ENCODE measurements around the gene XPNPEP1.

Gene XPNPEP1

GRCh38 chr10:109961174-109962001 lies 38.1 kb upstream of the XPNPEP1 start:
- POLR2A ChIA-PET: no interaction called here
- no peak overlapping the region for H3K4me3 ChIP-seq (ENCODE audit: low read depth, low read length)
- CTCF ChIA-PET: interaction anchor here (1.1 to 11.4 kb wide), 5 partner anchors 11 to 26 kb away, joined by 3 to 85 read pairs (median 4); no protein-coding TSS in a partner anchor
- DNase-seq (ENCODE audit: low read depth, low spot score): no peak
- TF ChIP-seq, protein P1, sequence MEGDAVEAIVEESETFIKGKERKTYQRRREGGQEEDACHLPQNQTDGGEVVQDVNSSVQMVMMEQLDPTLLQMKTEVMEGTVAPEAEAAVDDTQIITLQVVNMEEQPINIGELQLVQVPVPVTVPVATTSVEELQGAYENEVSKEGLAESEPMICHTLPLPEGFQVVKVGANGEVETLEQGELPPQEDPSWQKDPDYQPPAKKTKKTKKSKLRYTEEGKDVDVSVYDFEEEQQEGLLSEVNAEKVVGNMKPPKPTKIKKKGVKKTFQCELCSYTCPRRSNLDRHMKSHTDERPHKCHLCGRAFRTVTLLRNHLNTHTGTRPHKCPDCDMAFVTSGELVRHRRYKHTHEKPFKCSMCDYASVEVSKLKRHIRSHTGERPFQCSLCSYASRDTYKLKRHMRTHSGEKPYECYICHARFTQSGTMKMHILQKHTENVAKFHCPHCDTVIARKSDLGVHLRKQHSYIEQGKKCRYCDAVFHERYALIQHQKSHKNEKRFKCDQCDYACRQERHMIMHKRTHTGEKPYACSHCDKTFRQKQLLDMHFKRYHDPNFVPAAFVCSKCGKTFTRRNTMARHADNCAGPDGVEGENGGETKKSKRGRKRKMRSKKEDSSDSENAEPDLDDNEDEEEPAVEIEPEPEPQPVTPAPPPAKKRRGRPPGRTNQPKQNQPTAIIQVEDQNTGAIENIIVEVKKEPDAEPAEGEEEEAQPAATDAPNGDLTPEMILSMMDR (IDR thresholded peaks at IDR 0.05; ENCODE audit: insufficient read depth, low read length, missing control alignments): no peak

DNA sequence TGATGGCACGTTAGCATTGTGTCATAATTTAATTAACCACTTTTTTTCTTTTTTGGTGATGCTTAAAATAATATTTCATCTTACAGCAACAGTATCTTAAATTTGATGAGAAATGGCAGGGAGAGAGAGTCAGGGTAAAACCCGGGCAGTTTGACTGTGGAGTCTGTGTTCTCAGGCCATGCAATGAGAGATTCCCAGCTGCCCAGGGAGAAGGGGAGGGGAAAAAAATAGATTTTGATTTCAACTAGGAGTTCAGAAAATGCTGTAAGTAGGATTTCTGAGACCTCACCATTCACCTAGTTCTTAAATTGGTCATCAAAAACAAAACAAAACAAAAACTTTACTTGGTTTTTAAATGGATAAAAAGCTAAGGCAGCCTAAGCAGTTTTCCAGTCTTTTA lies 37.4 kb upstream of the XPNPEP1 start:
- H3K4me3 ChIP-seq (ENCODE audit: low read depth, low read length): no peak overlapping the region
- ChIA-PET CTCF (interaction anchor here (1.1 to 11.4 kb wide), 3 partner anchors 12 to 26 kb away, joined by 3 to 85 read pairs (median 4); no protein-coding TSS in a partner anchor), POLR2A (interaction anchor here (0.6 kb wide), 1 partner anchor 100 kb away, joined by 3 read pairs; no protein-coding TSS in a partner anchor)
- DNase-seq (ENCODE audit: low read depth, low spot score): no peak
- TF ChIP-seq, protein P1 (IDR thresholded peaks at IDR 0.05; ENCODE audit: insufficient read depth, low read length, missing control alignments): no peak

DNA sequence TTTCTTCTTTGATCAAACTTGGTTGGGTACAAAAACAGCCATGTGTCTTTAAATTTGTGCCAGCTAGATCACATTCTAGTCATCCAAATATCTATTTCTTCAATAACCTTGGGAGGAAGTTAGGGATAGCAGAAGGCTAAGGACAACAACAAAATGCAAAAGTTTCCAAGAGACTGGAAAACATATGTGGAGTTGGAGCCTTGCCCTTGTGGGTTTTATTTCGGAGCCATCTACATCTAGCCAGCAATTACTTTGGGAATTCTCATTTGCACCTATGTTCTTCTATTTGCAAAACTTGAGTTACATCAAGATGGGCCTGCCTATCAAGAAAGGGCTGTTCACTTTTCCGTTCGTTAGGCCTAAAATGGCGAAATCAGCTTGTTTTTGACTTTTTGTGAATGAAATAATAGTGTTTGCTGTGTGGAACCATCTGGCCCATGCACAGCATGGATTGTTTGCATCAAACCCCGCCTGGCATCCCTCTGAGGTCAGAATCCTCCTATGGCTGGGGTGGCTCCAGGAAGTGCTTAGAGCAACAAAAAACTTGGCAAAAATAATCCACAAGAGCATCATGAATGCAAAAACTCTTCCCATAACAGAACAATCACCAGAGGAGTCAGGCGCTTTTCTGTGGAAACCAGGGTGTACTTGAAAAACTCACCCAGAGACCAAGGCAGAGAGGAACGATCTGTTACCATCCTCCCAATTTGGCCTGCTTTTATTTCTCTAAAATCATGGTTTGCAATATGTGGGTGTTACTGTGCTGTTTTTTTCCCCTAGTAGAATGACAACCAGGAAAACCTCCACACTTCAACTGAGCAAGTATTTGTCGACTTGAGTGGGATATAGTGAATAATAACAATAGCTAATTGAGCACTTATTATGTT lies 36.2 kb upstream of the XPNPEP1 start:
- CTCF ChIA-PET: interaction anchor here (1.0 to 11.4 kb wide), 4 partner anchors 8 to 137 kb away, joined by 3 to 85 read pairs (median 4); no protein-coding TSS in a partner anchor
- POLR2A ChIA-PET: no interaction called here
- no peak overlapping the region for H3K4me3 ChIP-seq (ENCODE audit: low read depth, low read length)
- TF ChIP-seq, protein P1 (IDR thresholded peaks at IDR 0.05; ENCODE audit: insufficient read depth, low read length, missing control alignments): no peak
- no peak for DNase-seq (ENCODE audit: low read depth, low spot score)

- no peak for DNase-seq (ENCODE audit: low read depth, low spot score)
- TF ChIP-seq, protein P1 (IDR thresholded peaks at IDR 0.05; ENCODE audit: insufficient read depth, low read length, missing control alignments): no peak
- no peak overlapping the region for H3K4me3 ChIP-seq (ENCODE audit: low read depth, low read length)
- ChIA-PET CTCF (interaction anchor here (0.6 to 1.8 kb wide), 5 partner anchors 9 to 74 kb away, joined by 3 to 6 read pairs (median 3); no protein-coding TSS in a partner anchor), POLR2A (no interaction called here)
Observed at GRCh38 chr10:109958059-109958458, 34.7 kb upstream of the XPNPEP1 start.

DNA sequence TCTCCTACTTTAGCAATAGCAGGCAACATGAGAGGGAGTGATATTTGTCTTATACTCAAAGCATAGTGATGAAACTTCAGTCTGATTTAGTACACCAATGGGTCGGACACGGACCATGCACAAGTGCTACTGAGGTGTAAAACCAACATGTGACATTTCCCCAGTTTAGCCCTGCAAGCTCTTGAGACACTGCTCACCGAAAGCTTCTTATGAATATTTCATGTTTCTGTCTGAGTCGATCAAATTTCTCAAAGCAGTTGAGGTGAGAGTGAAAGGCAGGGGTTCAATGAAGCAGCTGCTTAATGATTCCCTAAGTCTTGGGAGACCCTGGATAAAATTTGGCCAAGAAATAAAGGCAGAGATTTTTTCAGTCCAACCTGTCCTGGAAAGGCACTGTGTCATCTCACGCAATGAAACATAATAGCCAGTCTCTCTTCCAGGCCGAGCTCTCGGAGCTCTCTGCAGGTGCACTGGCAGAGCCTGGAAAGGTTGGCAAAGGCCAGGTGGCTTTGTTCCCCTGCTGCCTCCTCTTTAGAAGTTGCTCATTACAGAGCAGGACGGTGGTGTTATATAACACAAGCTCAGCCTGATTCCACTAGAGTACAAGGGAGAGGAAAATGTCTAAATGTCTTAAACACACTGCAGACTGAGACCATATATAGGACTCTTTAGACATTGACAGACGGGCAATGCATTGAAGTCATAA lies 33.9 kb upstream of the XPNPEP1 start:
- ChIA-PET CTCF (interaction anchor here (0.9 to 1.8 kb wide), 13 partner anchors 8 to 73 kb away, joined by 3 to 11 read pairs (median 4); no protein-coding TSS in a partner anchor), POLR2A (interaction anchor here (0.6 kb wide), 1 partner anchor 98 kb away, joined by 3 read pairs; no protein-coding TSS in a partner anchor)
- TF ChIP-seq, protein P1 (IDR thresholded peaks at IDR 0.05; ENCODE audit: insufficient read depth, low read length, missing control alignments): no peak
- no peak for DNase-seq (ENCODE audit: low read depth, low spot score)
- H3K4me3 ChIP-seq (ENCODE audit: low read depth, low read length): no peak overlapping the region

All from AG04449 (cell line).